Measurements from ENCODE around the gene RFFL.

GRCh38 chr17:35087731-35088355 is 24.3 kb upstream of the RFFL start:
- TF ChIP-seq CTCF (IDR thresholded peaks at IDR 0.05) (no peak), POLR2A (IDR thresholded peaks at IDR 0.05) (peak in 1 of 2 donors; percentile 44)
